ENCODE measurements around the gene GNB4. TPM values are rescaled to one million over a fixed set of nuclear protein-coding genes. Genes with fewer than 3 reads are reported as not detected.

The GNB4 gene
- total RNA-seq, 2 donors from 2014 or later = 11.9 to 13.8 TPM

GRCh38 chr3:179455954-179456353 lies 4.7 kb upstream of the GNB4 start:
- no peaks in the 10 kb centered on the region for H3K36me3 ChIP-seq (ENCODE audit: control insufficient read depth, insufficient read depth, low read length)
- WGBS, 2 experiments (ENCODE audit: insufficient coverage in 1 of 2, insufficient read length in 1 of 2) = 96 to 100% methylated on average over 4 to 6 of the region's 6 CpGs
- H3K27ac Mint-ChIP-seq = no peak overlapping the region
- H3K9me3 ChIP-seq (ENCODE audit: control insufficient read depth, low read length) = no peaks in the 10 kb centered on the region
- no peak overlapping the region for H3K27ac ChIP-seq (ENCODE audit: low read depth, low read length)
- peaks cover 28% of the 10 kb centered on the region for H3K27me3 ChIP-seq (ENCODE audit: control insufficient read depth, insufficient read depth, low read length, poor library complexity, severe bottlenecking)
- H3K4me3 ChIP-seq (ENCODE audit: low read length) = no peak overlapping the region
- H3K4me1 ChIP-seq (ENCODE audit: control insufficient read depth, insufficient read depth, low read length) = no peaks in the 10 kb centered on the region
- no peaks in the 10 kb centered on the region for H3K36me3 Mint-ChIP-seq (ENCODE audit: low read depth)
- no peak overlapping the region for H3K9ac ChIP-seq (ENCODE audit: extremely low read depth, low read length, poor library complexity, severe bottlenecking)
- DNase-seq = no peak
- H3K27me3 Mint-ChIP-seq (ENCODE audit: insufficient read depth) = peaks cover 41% of the 10 kb centered on the region
- H3K4me1 Mint-ChIP-seq = peaks cover 18% of the 10 kb centered on the region
- H3K9me3 Mint-ChIP-seq = no peaks in the 10 kb centered on the region
- H3K4me3 Mint-ChIP-seq = no peak overlapping the region
- TF ChIP-seq, protein P1, sequence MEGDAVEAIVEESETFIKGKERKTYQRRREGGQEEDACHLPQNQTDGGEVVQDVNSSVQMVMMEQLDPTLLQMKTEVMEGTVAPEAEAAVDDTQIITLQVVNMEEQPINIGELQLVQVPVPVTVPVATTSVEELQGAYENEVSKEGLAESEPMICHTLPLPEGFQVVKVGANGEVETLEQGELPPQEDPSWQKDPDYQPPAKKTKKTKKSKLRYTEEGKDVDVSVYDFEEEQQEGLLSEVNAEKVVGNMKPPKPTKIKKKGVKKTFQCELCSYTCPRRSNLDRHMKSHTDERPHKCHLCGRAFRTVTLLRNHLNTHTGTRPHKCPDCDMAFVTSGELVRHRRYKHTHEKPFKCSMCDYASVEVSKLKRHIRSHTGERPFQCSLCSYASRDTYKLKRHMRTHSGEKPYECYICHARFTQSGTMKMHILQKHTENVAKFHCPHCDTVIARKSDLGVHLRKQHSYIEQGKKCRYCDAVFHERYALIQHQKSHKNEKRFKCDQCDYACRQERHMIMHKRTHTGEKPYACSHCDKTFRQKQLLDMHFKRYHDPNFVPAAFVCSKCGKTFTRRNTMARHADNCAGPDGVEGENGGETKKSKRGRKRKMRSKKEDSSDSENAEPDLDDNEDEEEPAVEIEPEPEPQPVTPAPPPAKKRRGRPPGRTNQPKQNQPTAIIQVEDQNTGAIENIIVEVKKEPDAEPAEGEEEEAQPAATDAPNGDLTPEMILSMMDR (conservative IDR thresholded peaks at IDR 0.05) = no peak

DNA sequence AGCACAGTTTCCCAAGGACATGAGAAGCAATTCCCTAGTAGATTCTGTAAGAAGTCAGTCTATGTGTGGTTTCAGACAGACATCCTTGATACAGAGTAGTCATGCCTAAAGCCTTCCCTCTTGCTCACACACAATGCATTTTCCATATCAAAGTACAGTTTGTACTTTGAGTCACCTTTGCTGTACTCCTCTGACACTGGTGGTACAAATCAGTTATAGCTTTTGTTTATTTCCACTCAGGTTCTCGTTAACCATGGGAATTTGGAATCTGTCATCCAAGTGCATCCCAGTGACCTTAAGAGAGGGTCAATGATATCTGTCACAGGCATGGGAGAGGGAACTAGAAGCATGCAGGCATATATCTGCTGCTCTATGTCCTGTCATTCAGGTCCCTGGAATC lies 3.6 kb upstream of the GNB4 start:
- WGBS, 2 experiments (ENCODE audit: insufficient coverage in 1 of 2, insufficient read length in 1 of 2) = 86 to 97% methylated on average over 1 of the region's 1 CpG
- no peaks in the 10 kb centered on the region for H3K36me3 Mint-ChIP-seq (ENCODE audit: low read depth)
- TF ChIP-seq, protein P1 (conservative IDR thresholded peaks at IDR 0.05) = no peak

GRCh38 chr3:179453967-179454366 lies 2.7 kb upstream of the GNB4 start:
- no peak overlapping the region for H3K4me3 ChIP-seq (ENCODE audit: low read length)
- Mint-ChIP-seq H3K27ac (no peak overlapping the region), H3K9me3 (no peaks in the 10 kb centered on the region), H3K4me3 (no peak overlapping the region), H3K27me3 (ENCODE audit: insufficient read depth) (peaks cover 58% of the 10 kb centered on the region), H3K4me1 (peaks cover 21% of the 10 kb centered on the region), H3K36me3 (ENCODE audit: low read depth) (no peaks in the 10 kb centered on the region)
- no peak overlapping the region for H3K9ac ChIP-seq (ENCODE audit: extremely low read depth, low read length, poor library complexity, severe bottlenecking)
- TF ChIP-seq, protein P1 (conservative IDR thresholded peaks at IDR 0.05) = no peak
- H3K9me3 ChIP-seq (ENCODE audit: control insufficient read depth, low read length) = no peaks in the 10 kb centered on the region
- H3K27me3 ChIP-seq (ENCODE audit: control insufficient read depth, insufficient read depth, low read length, poor library complexity, severe bottlenecking) = peaks cover 40% of the 10 kb centered on the region
- WGBS, 2 experiments (ENCODE audit: insufficient coverage in 1 of 2, insufficient read length in 1 of 2) = 32 to 37% methylated on average over 2 to 3 of the region's 3 CpGs
- no peak overlapping the region for H3K27ac ChIP-seq (ENCODE audit: low read depth, low read length)
- DNase-seq = no peak
- H3K36me3 ChIP-seq (ENCODE audit: control insufficient read depth, insufficient read depth, low read length) = no peaks in the 10 kb centered on the region
- H3K4me1 ChIP-seq (ENCODE audit: control insufficient read depth, insufficient read depth, low read length) = no peaks in the 10 kb centered on the region

More for the DNA sequence above, 3.6 kb upstream of the GNB4 start:
- no peak overlapping the region for H3K4me3 ChIP-seq (ENCODE audit: low read length)
- no peak overlapping the region for H3K27ac ChIP-seq (ENCODE audit: low read depth, low read length)
- peaks cover 37% of the 10 kb centered on the region for H3K27me3 ChIP-seq (ENCODE audit: control insufficient read depth, insufficient read depth, low read length, poor library complexity, severe bottlenecking)
- no peaks in the 10 kb centered on the region for H3K9me3 ChIP-seq (ENCODE audit: control insufficient read depth, low read length)
- Mint-ChIP-seq H3K27ac (no peak overlapping the region), H3K4me3 (no peak overlapping the region), H3K27me3 (ENCODE audit: insufficient read depth) (peaks cover 51% of the 10 kb centered on the region), H3K4me1 (peaks cover 24% of the 10 kb centered on the region), H3K9me3 (no peaks in the 10 kb centered on the region)
- no peak overlapping the region for H3K9ac ChIP-seq (ENCODE audit: extremely low read depth, low read length, poor library complexity, severe bottlenecking)
- H3K4me1 ChIP-seq (ENCODE audit: control insufficient read depth, insufficient read depth, low read length) = no peaks in the 10 kb centered on the region
- H3K36me3 ChIP-seq (ENCODE audit: control insufficient read depth, insufficient read depth, low read length) = no peaks in the 10 kb centered on the region
- DNase-seq = no peak
